Measurements from ENCODE around the gene GGTA1. TPM values are rescaled to one million over a fixed set of nuclear protein-coding genes. Genes with fewer than 3 reads are reported as not detected.

GGTA1 gene
- polyA plus RNA-seq, 1 donor (not counting 4 experiments of a cell fraction or from before 2014, with no cell fraction given): not detected

- no peaks in the 10 kb centered on the region for H3K36me3 ChIP-seq (ENCODE audit: control insufficient read depth in 2 of 2, extremely low read depth in 1 of 2, insufficient read depth in 2 of 2, low read length in 2 of 2)
- dilution Hi-C loops (cut with MboI; ENCODE audit: extremely low pct_ligation_motif_present, low sequenced_read_pairs): no loop called here
- H3K79me2 ChIP-seq (ENCODE audit: control insufficient read depth, insufficient read depth, low read length): no peaks in the 10 kb centered on the region
- FAIRE-seq (no peak), DNase-seq (ENCODE audit: low read depth, low spot score) (no peak)
- no peak overlapping the region for H3K9ac ChIP-seq (ENCODE audit: control insufficient read depth, extremely low read depth, insufficient read depth, low read length)
- H3K27ac ChIP-seq (ENCODE audit: control insufficient read depth, insufficient read depth, low read length): no peak overlapping the region
- H3K27me3 ChIP-seq (ENCODE audit: control insufficient read depth, extremely low read depth, insufficient read depth, low read length): peaks cover 25% of the 10 kb centered on the region
- H3K9me1 ChIP-seq (ENCODE audit: control insufficient read depth, extremely low read depth, insufficient read depth, low read length): no peaks in the 10 kb centered on the region
- H3K4me1 ChIP-seq (ENCODE audit: control insufficient read depth, extremely low read depth, insufficient read depth, low read length): no peaks in the 10 kb centered on the region
- TF ChIP-seq EZH2 (IDR thresholded peaks at IDR 0.05; ENCODE audit: low read length): no peak
- TF ChIP-seq, protein P1, sequence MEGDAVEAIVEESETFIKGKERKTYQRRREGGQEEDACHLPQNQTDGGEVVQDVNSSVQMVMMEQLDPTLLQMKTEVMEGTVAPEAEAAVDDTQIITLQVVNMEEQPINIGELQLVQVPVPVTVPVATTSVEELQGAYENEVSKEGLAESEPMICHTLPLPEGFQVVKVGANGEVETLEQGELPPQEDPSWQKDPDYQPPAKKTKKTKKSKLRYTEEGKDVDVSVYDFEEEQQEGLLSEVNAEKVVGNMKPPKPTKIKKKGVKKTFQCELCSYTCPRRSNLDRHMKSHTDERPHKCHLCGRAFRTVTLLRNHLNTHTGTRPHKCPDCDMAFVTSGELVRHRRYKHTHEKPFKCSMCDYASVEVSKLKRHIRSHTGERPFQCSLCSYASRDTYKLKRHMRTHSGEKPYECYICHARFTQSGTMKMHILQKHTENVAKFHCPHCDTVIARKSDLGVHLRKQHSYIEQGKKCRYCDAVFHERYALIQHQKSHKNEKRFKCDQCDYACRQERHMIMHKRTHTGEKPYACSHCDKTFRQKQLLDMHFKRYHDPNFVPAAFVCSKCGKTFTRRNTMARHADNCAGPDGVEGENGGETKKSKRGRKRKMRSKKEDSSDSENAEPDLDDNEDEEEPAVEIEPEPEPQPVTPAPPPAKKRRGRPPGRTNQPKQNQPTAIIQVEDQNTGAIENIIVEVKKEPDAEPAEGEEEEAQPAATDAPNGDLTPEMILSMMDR (optimal IDR thresholded peaks at IDR 0.05 in 1 of 3, IDR thresholded peaks at IDR 0.05 in 1 of 3, conservative IDR thresholded peaks at IDR 0.05 in 1 of 3; ENCODE audit: extremely low read depth in 1 of 3, insufficient read depth in 2 of 3, low read length in 3 of 3): no peak
- H2AFZ ChIP-seq (ENCODE audit: control insufficient read depth, low read length): no peak overlapping the region
- peaks cover 3% of the 10 kb centered on the region for H4K20me1 ChIP-seq (ENCODE audit: control insufficient read depth, extremely low read depth, insufficient read depth, low read length)
- H3K4me2 ChIP-seq (ENCODE audit: control insufficient read depth, extremely low read depth, insufficient read depth, low read depth, low read length): no peak overlapping the region
- H3K4me3 ChIP-seq (ENCODE audit: control insufficient read depth in 2 of 3, extremely low read depth in 1 of 3, insufficient read depth in 2 of 3, low read depth in 1 of 3, low read length in 3 of 3): no peak overlapping the region
- H3K9me3 ChIP-seq (ENCODE audit: control insufficient read depth, low read depth, low read length): no peaks in the 10 kb centered on the region
Observed at GRCh38 chr9:121455527-121456239, 44.0 kb downstream of the GGTA1 start.

DNA sequence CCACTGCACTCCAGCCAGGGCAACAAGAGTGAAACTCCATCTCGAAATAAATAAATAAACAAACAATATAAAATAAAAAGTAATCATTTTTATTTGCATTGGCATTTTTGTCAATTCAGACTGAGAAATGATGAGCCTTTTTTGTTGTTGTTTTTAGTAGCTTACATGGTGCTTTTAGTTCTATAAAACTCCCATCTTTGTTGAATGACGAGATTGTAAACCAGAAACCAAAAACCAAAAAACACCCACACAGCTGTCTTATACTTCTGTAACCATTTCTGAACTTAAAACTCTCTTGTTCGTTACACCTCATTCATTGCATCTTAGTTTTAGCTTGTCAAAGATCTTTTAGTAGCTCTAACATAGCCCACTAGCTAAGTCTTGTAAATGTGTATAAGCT is 44.7 kb downstream of the GGTA1 start:
- H3K27me3 ChIP-seq (ENCODE audit: control insufficient read depth, extremely low read depth, insufficient read depth, low read length): peaks cover 29% of the 10 kb centered on the region
- dilution Hi-C loops (cut with MboI; ENCODE audit: extremely low pct_ligation_motif_present, low sequenced_read_pairs): no loop called here

More for the DNA sequence above, 44.7 kb downstream of the GGTA1 start:
- FAIRE-seq (no peak), DNase-seq (ENCODE audit: low read depth, low spot score) (no peak)
- H3K27ac ChIP-seq (ENCODE audit: control insufficient read depth, insufficient read depth, low read length): no peak overlapping the region
- no peaks in the 10 kb centered on the region for H3K36me3 ChIP-seq (ENCODE audit: control insufficient read depth in 2 of 2, extremely low read depth in 1 of 2, insufficient read depth in 2 of 2, low read length in 2 of 2)
- no peaks in the 10 kb centered on the region for H3K4me1 ChIP-seq (ENCODE audit: control insufficient read depth, extremely low read depth, insufficient read depth, low read length)
- no peaks in the 10 kb centered on the region for H3K9me1 ChIP-seq (ENCODE audit: control insufficient read depth, extremely low read depth, insufficient read depth, low read length)
- H3K4me2 ChIP-seq (ENCODE audit: control insufficient read depth, extremely low read depth, insufficient read depth, low read depth, low read length): no peak overlapping the region
- H3K79me2 ChIP-seq (ENCODE audit: control insufficient read depth, insufficient read depth, low read length): no peaks in the 10 kb centered on the region
- TF ChIP-seq, protein P1 (optimal IDR thresholded peaks at IDR 0.05 in 1 of 3, IDR thresholded peaks at IDR 0.05 in 1 of 3, conservative IDR thresholded peaks at IDR 0.05 in 1 of 3; ENCODE audit: extremely low read depth in 1 of 3, insufficient read depth in 2 of 3, low read length in 3 of 3): no peak
- H3K4me3 ChIP-seq (ENCODE audit: control insufficient read depth in 2 of 3, extremely low read depth in 1 of 3, insufficient read depth in 2 of 3, low read depth in 1 of 3, low read length in 3 of 3): no peak overlapping the region
- no peaks in the 10 kb centered on the region for H3K9me3 ChIP-seq (ENCODE audit: control insufficient read depth, low read depth, low read length)
- no peak overlapping the region for H2AFZ ChIP-seq (ENCODE audit: control insufficient read depth, low read length)
- H4K20me1 ChIP-seq (ENCODE audit: control insufficient read depth, extremely low read depth, insufficient read depth, low read length): peaks cover 3% of the 10 kb centered on the region
- no peak overlapping the region for H3K9ac ChIP-seq (ENCODE audit: control insufficient read depth, extremely low read depth, insufficient read depth, low read length)
